K562 (cell line): ENCODE data around the gene TTC4. TPM values are rescaled to one million over a fixed set of nuclear protein-coding genes. Genes with fewer than 3 reads are reported as not detected.
A peak's percentile ranks its signal among the peaks of the same experiment; 100 is the strongest.

ENCODE experiments used
- DACH1 ChIP-seq: fragments of 450-650 bp; IDR thresholded peaks from 2 replicates; pipeline ENCODE4 v1.6.1; 2018; ENCODE audit not compliant: partially characterized antibody
- GTF2A2 ChIP-seq: IDR thresholded peaks from 2 replicates; pipeline ENCODE4 v1.6.1; 2016; ENCODE audit warnings: mild to moderate bottlenecking, missing genetic modification characterization, missing compliant biosample characterization
- HDAC3 ChIP-seq: fragments of 450-650 bp; IDR thresholded peaks from 2 replicates; pipeline ENCODE4 v1.6.1; 2018; ENCODE audit warnings: borderline replicate concordance, mild to moderate bottlenecking, moderate library complexity; ENCODE audit not compliant: partially characterized antibody
- HDAC8 ChIP-seq: fragments of 450-650 bp; IDR thresholded peaks from 2 replicates; pipeline ENCODE4 v1.6.1; 2016; ENCODE audit warnings: mild to moderate bottlenecking, missing genetic modification characterization, moderate library complexity, missing compliant biosample characterization
- HMG20A ChIP-seq: fragments of 450-650 bp; formaldehyde crosslinking; conservative IDR thresholded peaks from 2 replicates; pipeline ENCODE4 v1.4.0; 2020; ENCODE audit warnings: mild to moderate bottlenecking, mixed read lengths
- HNRNPUL1 ChIP-seq: fragments of 200-400 bp; formaldehyde crosslinking; IDR thresholded peaks from 2 replicates; pipeline ENCODE4 v1.6.1; 2017; ENCODE audit warnings: low read length
- KLF1 ChIP-seq: fragments of 450-650 bp; IDR thresholded peaks from 2 replicates; pipeline ENCODE4 v1.6.1; 2016; ENCODE audit warnings: missing genetic modification characterization, missing compliant biosample characterization
- LEF1 ChIP-seq: fragments of 450-650 bp; IDR thresholded peaks from 2 replicates; pipeline ENCODE4 v1.6.1; 2016; ENCODE audit warnings: mild to moderate bottlenecking
- NFRKB ChIP-seq: fragments of 450-650 bp; IDR thresholded peaks from 2 replicates; pipeline ENCODE4 v1.6.1; 2016; ENCODE audit warnings: low read depth
- NFXL1 ChIP-seq: fragments of 450-650 bp; formaldehyde crosslinking; IDR thresholded peaks from 2 replicates; pipeline ENCODE4 v1.4.0; 2021; ENCODE audit warnings: mild to moderate bottlenecking
- PRPF4 ChIP-seq: fragments of 200-400 bp; formaldehyde crosslinking; IDR thresholded peaks from one replicate; pipeline ENCODE4 v1.6.1; 2017; ENCODE audit warnings: low read length, low read depth, mild to moderate bottlenecking; ENCODE audit not compliant: insufficient read depth, poor library complexity, severe bottlenecking
- SMC3 ChIP-seq: conservative IDR thresholded peaks from 2 replicates; pipeline ENCODE4 v1.6.1; 2011; ENCODE audit warnings: low read depth, low read length, improper control_type of control experiment; ENCODE audit not compliant: insufficient read depth
- TCF3 ChIP-seq: sonication (generic); formaldehyde crosslinking; IDR thresholded peaks from 2 replicates; pipeline ENCODE4 v1.4.0; 2020; ENCODE audit warnings: mild to moderate bottlenecking, missing genetic modification reagents
- UBTF ChIP-seq, 2 experiments: IDR thresholded peaks; 2 replicates each; pipeline ENCODE4 v1.6.1; 2012; ENCODE audit warnings: improper control_type of control experiment in 2 of 2, low read depth in 2 of 2, low read length in 2 of 2, borderline replicate concordance in 1 of 2
- XRCC3 ChIP-seq: fragments of 450-650 bp; IDR thresholded peaks from 2 replicates; pipeline ENCODE4 v1.6.1; 2017; ENCODE audit warnings: mild to moderate bottlenecking, moderate library complexity
- XRCC4 ChIP-seq: IDR thresholded peaks from one replicate; pipeline ENCODE4 v1.6.1; 2011; ENCODE audit not compliant: insufficient read depth, insufficient read length; ENCODE audit errors: extremely low read depth
- ZC3H11A ChIP-seq: IDR thresholded peaks from 2 replicates; pipeline ENCODE4 v1.6.1; 2012; ENCODE audit warnings: low read depth, low read length, improper control_type of control experiment
- ZKSCAN3 ChIP-seq: fragments of 250-450 bp; sonication (Bioruptor Pico); IDR thresholded peaks from 2 replicates; pipeline ENCODE4 v1.4.0; 2020
- ZNF23 ChIP-seq: fragments of 250-450 bp; sonication (Bioruptor Pico); IDR thresholded peaks from 2 replicates; pipeline ENCODE4 v1.4.0; 2020; ENCODE audit warnings: mild to moderate bottlenecking
- polyA plus RNA-seq, 8 experiments: library from polyadenylated mRNA; depleted of rRNA in 4 of 8; stranded (reverse) in 5 of 8; unstranded in 3 of 8; fragments of >200 nt; fragmentation: Nextera tagmentation in 2 of 8; fragmentation: Illumina TruSeq in 1 of 8; extraction: Ambion mirVana in 2 of 8; extraction: Trizol in 1 of 8; gene quantifications; 2 replicates each; pipeline versions ENCODE4 v1.2.1 to v1.2.3, GENCODE V29; 2011 to 2014; ENCODE audit warnings: inconsistent platforms in 1 of 8, missing spikeins in 1 of 8
- total RNA-seq, 7 experiments: library from RNA; depleted of rRNA in 6 of 7; stranded (reverse); fragments of >200 nt in 6 of 7; fragmentation: Illumina TruSeq in 2 of 7; extraction: Trizol in 2 of 7; gene quantifications; 2 replicates each; pipeline versions ENCODE4 v1.2.1 to v1.2.3, GENCODE V29; 2011 to 2021; ENCODE audit warnings: low replicate concordance in 1 of 7
- TF ChIP-seq, protein P1 (sequence below): fragments of 150-350 bp; conservative IDR thresholded peaks from 2 replicates; pipeline ENCODE4 v1.6.1; 2014; ENCODE audit warnings: low read length
- TF ChIP-seq, protein P2 (sequence below): fragments of 450-650 bp; IDR thresholded peaks from one replicate; pipeline ENCODE4 v1.6.1; 2018; ENCODE audit warnings: mild to moderate bottlenecking, moderate library complexity; ENCODE audit not compliant: partially characterized antibody

The TTC4 gene
- total and polyA plus RNA-seq, 9 of the 15 experiments (the other 6 are each of a cell fraction or from before 2014, with no cell fraction given): 36.3 to 111 (median 54.1) TPM

GRCh38 chr1:54715493-54716298, at the start of gene TTC4 (continued):
- TF ChIP-seq, protein P1, sequence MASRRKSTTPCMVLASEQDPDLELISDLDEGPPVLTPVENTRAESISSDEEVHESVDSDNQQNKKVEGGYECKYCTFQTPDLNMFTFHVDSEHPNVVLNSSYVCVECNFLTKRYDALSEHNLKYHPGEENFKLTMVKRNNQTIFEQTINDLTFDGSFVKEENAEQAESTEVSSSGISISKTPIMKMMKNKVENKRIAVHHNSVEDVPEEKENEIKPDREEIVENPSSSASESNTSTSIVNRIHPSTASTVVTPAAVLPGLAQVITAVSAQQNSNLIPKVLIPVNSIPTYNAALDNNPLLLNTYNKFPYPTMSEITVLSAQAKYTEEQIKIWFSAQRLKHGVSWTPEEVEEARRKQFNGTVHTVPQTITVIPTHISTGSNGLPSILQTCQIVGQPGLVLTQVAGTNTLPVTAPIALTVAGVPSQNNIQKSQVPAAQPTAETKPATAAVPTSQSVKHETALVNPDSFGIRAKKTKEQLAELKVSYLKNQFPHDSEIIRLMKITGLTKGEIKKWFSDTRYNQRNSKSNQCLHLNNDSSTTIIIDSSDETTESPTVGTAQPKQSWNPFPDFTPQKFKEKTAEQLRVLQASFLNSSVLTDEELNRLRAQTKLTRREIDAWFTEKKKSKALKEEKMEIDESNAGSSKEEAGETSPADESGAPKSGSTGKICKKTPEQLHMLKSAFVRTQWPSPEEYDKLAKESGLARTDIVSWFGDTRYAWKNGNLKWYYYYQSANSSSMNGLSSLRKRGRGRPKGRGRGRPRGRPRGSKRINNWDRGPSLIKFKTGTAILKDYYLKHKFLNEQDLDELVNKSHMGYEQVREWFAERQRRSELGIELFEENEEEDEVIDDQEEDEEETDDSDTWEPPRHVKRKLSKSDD: no peak; the same call in 1 of the 2 replicates
- TF ChIP-seq NFRKB: no peak
- no peak for TF ChIP-seq XRCC3
- no peak for TF ChIP-seq HDAC3
- TF ChIP-seq, protein P2, sequence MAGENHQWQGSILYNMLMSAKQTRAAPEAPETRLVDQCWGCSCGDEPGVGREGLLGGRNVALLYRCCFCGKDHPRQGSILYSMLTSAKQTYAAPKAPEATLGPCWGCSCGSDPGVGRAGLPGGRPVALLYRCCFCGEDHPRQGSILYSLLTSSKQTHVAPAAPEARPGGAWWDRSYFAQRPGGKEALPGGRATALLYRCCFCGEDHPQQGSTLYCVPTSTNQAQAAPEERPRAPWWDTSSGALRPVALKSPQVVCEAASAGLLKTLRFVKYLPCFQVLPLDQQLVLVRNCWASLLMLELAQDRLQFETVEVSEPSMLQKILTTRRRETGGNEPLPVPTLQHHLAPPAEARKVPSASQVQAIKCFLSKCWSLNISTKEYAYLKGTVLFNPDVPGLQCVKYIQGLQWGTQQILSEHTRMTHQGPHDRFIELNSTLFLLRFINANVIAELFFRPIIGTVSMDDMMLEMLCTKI: no peak
- TF ChIP-seq SMC3: no peak; the same call in 1 of the 2 replicates
- peak; percentile 39; the same call in 1 of the 2 replicates for TF ChIP-seq GTF2A2 (tag)
- no peak for TF ChIP-seq HNRNPUL1
- no peak for TF ChIP-seq HMG20A
- TF ChIP-seq XRCC4: no peak
- peak; percentile 97 for TF ChIP-seq KLF1
- no peak for TF ChIP-seq PRPF4
- TF ChIP-seq NFXL1 (CRISPR knock-in tag): no peak
- TF ChIP-seq ZNF23: no peak
- no peak for TF ChIP-seq ZKSCAN3
- 0 out of 2 replicates have a peak, but pooled peaks have one; percentile 46 for TF ChIP-seq HDAC8
- peak; percentile 96 for TF ChIP-seq ZC3H11A
- TF ChIP-seq LEF1: 0 out of 2 replicates have a peak, but pooled peaks have one; percentile 16
- TF ChIP-seq DACH1: no peak
- TF ChIP-seq TCF3 (CRISPR knock-in tag): peak; percentile 41; the same call in 1 of the 2 replicates
- peak in 1 of 2 experiments; percentile 46; a peak in 1 of 4 replicates for TF ChIP-seq UBTF (IDR thresholded peaks at IDR 0.05; ENCODE audit: borderline replicate concordance in 1 of 2, low read depth in 2 of 2, low read length in 2 of 2)
